Fibroblast of pulmonary artery (primary cell): ENCODE data around the gene JAK3.

ENCODE experiments used
- DNase-seq: peaks from one replicate; pipeline ENCODE4 v3.0.0-alpha.2; 2010; ENCODE audit warnings: low read depth
- H3K4me3 ChIP-seq: replicated peaks from 2 replicates; pipeline ENCODE4 v1.5.1; 2011; ENCODE audit warnings: low read depth, mild to moderate bottlenecking, control low read depth, low read length, moderate library complexity
- TF ChIP-seq, protein P1 (sequence below): IDR thresholded peaks from 2 replicates; pipeline ENCODE4 v1.5.1; 2011; ENCODE audit warnings: mild to moderate bottlenecking, control low read depth, low read length, inconsistent platforms; ENCODE audit errors: missing control alignments

The JAK3 gene

DNA sequence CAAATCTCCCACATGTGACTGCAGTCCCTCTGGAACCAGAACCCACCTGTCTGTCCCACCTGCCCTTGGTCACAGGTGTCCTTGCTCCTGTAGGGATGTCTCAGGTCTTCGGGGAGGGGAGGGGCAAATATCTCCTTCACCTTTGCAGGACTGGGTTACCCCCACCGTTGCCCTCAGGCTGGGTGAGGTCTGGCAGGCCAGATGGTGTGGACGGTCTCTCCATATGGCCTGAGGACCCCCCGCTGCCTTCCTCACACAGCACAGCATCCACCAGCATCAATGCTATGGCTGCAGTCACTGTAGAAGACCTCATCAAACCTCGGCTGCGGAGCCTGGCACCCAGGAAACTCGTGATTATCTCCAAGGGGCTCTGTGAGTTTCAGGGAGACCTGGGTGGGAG is 33.9 kb upstream of the JAK3 start:
- TF ChIP-seq, protein P1, sequence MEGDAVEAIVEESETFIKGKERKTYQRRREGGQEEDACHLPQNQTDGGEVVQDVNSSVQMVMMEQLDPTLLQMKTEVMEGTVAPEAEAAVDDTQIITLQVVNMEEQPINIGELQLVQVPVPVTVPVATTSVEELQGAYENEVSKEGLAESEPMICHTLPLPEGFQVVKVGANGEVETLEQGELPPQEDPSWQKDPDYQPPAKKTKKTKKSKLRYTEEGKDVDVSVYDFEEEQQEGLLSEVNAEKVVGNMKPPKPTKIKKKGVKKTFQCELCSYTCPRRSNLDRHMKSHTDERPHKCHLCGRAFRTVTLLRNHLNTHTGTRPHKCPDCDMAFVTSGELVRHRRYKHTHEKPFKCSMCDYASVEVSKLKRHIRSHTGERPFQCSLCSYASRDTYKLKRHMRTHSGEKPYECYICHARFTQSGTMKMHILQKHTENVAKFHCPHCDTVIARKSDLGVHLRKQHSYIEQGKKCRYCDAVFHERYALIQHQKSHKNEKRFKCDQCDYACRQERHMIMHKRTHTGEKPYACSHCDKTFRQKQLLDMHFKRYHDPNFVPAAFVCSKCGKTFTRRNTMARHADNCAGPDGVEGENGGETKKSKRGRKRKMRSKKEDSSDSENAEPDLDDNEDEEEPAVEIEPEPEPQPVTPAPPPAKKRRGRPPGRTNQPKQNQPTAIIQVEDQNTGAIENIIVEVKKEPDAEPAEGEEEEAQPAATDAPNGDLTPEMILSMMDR: no peak
- no peak for DNase-seq
- no peak overlapping the region for H3K4me3 ChIP-seq

DNA sequence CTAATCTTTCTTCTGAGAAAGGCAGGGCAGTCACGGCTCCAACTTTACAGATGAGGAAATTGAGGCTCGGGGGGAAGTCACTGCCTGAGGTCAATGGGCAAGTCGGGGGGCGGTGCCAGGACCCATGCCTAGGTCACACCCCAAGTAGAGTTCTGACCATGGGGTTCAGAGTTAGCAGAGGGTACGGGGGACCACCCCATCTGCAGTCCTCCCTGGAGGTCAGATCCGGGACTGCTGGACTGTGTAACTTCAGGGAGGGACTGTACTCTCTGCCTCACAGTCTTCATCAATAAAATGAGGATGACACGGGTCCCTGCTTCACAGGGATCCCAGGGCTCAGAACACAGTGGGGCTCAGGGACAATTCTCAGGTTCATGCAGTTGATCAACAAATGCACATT is 31.7 kb upstream of the JAK3 start:
- no peak for DNase-seq
- no peak overlapping the region for H3K4me3 ChIP-seq
- TF ChIP-seq, protein P1: no peak

DNA sequence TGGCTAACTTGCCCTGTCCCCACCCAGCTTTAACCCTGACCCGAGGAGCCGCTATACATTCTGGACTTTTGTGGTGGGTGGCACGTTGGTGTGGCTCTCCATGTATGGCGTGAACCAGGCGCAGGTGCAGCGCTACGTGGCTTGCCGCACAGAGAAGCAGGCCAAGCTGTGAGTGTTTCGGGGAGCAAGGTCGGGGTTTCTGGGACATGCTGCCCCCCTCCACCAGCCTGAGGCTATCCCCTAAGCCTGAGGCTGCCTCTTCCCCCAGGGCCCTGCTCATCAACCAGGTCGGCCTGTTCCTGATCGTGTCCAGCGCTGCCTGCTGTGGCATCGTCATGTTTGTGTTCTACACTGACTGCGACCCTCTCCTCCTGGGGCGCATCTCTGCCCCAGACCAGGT is 29.9 kb upstream of the JAK3 start:
- no peak overlapping the region for H3K4me3 ChIP-seq
- DNase-seq: no peak
- TF ChIP-seq, protein P1: no peak

DNA sequence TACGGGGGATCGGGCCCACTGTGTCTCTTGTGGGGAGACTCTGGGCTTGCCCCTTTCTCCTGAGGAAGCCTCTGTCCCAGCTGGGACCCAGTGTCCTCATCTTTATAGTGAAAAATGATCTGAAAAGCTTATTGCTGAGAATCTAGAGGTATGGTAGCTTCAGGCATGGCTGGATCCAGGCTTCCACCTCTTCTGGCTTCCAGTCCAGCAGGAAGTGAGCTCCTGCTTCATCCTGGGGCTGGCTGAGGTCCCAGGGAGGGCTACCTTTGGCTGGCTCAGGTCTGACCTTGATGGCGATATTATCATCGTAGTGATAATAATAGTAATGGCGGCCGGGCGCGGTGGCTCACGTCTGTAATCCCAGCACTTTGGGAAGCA is 27.0 kb upstream of the JAK3 start:
- TF ChIP-seq, protein P1: no peak
- H3K4me3 ChIP-seq: no peak overlapping the region
- no peak for DNase-seq

DNA sequence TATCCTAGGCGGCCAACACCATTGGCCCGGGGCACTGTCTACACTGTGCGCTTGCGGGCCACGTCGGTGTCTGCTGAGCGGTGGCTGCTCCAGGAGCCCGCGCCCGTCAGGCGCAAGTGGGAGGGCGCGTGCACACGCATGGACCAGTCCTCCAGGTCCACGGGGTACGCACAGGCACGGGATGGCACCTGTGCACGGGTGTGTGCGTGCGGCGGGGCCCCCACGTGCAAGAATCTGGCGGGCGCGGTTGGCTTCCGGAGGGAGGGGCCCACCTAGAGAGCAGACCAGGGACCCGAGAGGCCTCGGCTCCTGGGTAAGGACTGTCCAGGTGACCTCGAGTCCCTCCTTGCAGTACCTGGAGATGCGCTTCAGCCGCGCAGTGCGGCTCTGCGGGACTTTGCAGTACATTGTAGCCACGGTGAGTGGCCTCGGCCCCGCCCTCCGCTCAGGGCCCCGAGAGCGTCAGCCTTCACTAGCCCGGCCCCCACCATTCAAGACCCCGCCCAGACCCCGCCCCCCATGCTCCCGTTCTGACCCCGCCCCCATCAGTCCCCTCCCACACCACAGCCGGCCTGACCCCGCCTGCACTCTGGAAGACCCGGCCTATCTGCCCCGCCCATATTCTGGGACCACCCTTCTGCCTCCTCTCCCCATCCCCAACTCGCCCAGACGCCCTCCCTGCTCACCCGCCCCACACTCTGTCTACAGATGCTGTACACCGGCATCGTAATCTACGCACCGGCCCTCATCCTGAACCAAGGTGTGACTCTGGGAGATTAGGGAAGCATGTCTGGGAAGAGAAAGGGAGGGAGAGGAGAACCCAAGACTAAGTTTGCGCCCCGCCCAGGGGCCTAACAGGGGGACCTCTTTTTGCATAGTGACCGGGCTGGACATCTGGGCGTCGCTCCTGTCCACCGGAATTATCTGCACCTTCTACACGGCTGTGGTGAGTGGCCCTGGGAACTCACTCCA is 26.3 kb upstream of the JAK3 start:
- no peak overlapping the region for H3K4me3 ChIP-seq
- no peak for DNase-seq
- TF ChIP-seq, protein P1: no peak

DNA sequence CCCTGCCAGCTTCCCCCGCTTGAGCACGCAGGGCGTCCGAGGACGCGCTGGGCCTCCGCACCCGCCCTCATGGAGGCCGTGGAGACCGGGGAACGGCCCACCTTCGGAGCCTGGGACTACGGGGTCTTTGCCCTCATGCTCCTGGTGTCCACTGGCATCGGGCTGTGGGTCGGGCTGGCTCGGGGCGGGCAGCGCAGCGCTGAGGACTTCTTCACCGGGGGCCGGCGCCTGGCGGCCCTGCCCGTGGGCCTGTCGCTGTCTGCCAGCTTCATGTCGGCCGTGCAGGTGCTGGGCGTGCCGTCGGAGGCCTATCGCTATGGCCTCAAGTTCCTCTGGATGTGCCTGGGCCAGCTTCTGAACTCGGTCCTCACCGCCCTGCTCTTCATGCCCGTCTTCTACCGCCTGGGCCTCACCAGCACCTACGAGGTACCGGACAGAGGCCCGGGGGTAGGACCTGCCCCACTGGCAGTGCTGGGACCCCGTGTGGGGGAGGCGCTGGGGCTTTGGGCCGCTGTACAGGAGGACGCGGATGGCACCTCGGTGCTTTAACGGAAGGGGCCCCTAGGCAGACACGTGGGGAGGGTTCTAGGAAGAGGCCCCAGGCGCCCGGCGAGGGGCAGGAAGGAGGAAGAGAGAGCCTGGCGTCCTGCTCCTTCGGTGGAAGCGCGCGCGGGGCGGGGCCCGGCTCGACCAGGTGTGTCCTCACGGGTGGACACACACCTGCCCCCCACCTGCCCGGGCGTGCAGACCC is 24.6 kb upstream of the JAK3 start:
- no peak for DNase-seq
- TF ChIP-seq, protein P1: no peak
- H3K4me3 ChIP-seq: no peak overlapping the region
